Keratinocyte (primary cell): ENCODE measurements around the gene FRAS1. TPM values are rescaled to one million over a fixed set of nuclear protein-coding genes. Genes with fewer than 3 reads are reported as not detected.

ENCODE experiments used
- DNase-seq: peaks from one replicate; pipeline ENCODE4 v3.0.0-alpha.2; 2011; ENCODE audit warnings: low read depth, missing footprints, low spot score
- FAIRE-seq: peaks from 2 replicates; lab custom pipeline; 2011; peaks lifted over from hg19 to GRCh38; lab: Jason Lieb, UNC
- H2AFZ ChIP-seq: 2 replicates; pipeline ENCODE4 v1.6.0; 2012; ENCODE audit warnings: low read length, control low read depth, inconsistent platforms; ENCODE audit not compliant: control insufficient read depth
- H3K27ac ChIP-seq: 2 replicates; pipeline ENCODE4 v1.5.1; 2011; ENCODE audit warnings: low read length; ENCODE audit not compliant: control insufficient read depth, insufficient read depth
- H3K27me3 ChIP-seq: 3 replicates; pipeline ENCODE4 v1.6.0; 2011; ENCODE audit warnings: low read length; ENCODE audit not compliant: control insufficient read depth, insufficient read depth; ENCODE audit errors: extremely low read depth
- H3K36me3 ChIP-seq, 2 experiments: 2 replicates in 1 of 2; 3 replicates in 1 of 2; pipeline ENCODE4 v1.5.1; 2011; ENCODE audit warnings: low read length in 2 of 2, mild to moderate bottlenecking in 1 of 2; ENCODE audit not compliant: control insufficient read depth in 2 of 2, insufficient read depth in 2 of 2; ENCODE audit errors: extremely low read depth in 1 of 2
- H3K4me1 ChIP-seq: 3 replicates; pipeline ENCODE4 v1.5.1; 2011; ENCODE audit warnings: low read length; ENCODE audit not compliant: control insufficient read depth, insufficient read depth; ENCODE audit errors: extremely low read depth
- H3K4me2 ChIP-seq: 3 replicates; pipeline ENCODE4 v1.6.0; 2011; ENCODE audit warnings: low read depth, low read length; ENCODE audit not compliant: control insufficient read depth, insufficient read depth; ENCODE audit errors: extremely low read depth
- H3K4me3 ChIP-seq, 3 experiments: fragments of 200-600 bp in 1 of 3; sonication (generic) in 1 of 3; 2 replicates in 2 of 3; 3 replicates in 1 of 3; pipeline ENCODE4 v1.5.1; 2011 to 2016; ENCODE audit warnings: low read length in 3 of 3, mild to moderate bottlenecking in 3 of 3, control low read depth in 2 of 3, inconsistent platforms in 1 of 3, low read depth in 1 of 3, mixed read lengths in 1 of 3, mixed run types in 1 of 3, moderate library complexity in 1 of 3; ENCODE audit not compliant: control insufficient read depth in 2 of 3, insufficient read depth in 2 of 3; ENCODE audit errors: extremely low read depth in 1 of 3
- H3K79me2 ChIP-seq: 2 replicates; pipeline ENCODE4 v1.6.0; 2012; ENCODE audit warnings: low read length; ENCODE audit not compliant: control insufficient read depth, insufficient read depth
- H3K9ac ChIP-seq: 3 replicates; pipeline ENCODE4 v1.6.0; 2011; ENCODE audit warnings: low read length; ENCODE audit not compliant: control insufficient read depth, insufficient read depth; ENCODE audit errors: extremely low read depth
- H3K9me1 ChIP-seq: 3 replicates; pipeline ENCODE4 v1.6.0; 2011; ENCODE audit warnings: low read length; ENCODE audit not compliant: control insufficient read depth, insufficient read depth; ENCODE audit errors: extremely low read depth
- H3K9me3 ChIP-seq: 2 replicates; pipeline ENCODE4 v1.5.1; 2012; ENCODE audit warnings: low read depth, low read length; ENCODE audit not compliant: control insufficient read depth
- H4K20me1 ChIP-seq: 3 replicates; pipeline ENCODE4 v1.6.0; 2011; ENCODE audit warnings: low read length; ENCODE audit not compliant: control insufficient read depth, insufficient read depth; ENCODE audit errors: extremely low read depth
- CTCF ChIP-seq, 3 experiments: IDR thresholded peaks in 1 of 3; conservative IDR thresholded peaks in 1 of 3; optimal IDR thresholded peaks in 1 of 3; 2 replicates in 2 of 3; 3 replicates in 1 of 3; pipeline versions ENCODE3 to v1.5.1; 2011; ENCODE audit warnings: low read length in 3 of 3, mild to moderate bottlenecking in 3 of 3, moderate library complexity in 2 of 3, control low read depth in 1 of 3, inconsistent platforms in 1 of 3; ENCODE audit not compliant: insufficient read depth in 2 of 3; ENCODE audit errors: extremely low read depth in 1 of 3
- EZH2 ChIP-seq: IDR thresholded peaks from one replicate; pipeline ENCODE4 v1.6.1; 2012; ENCODE audit warnings: inconsistent platforms, mild to moderate bottlenecking, low read length, moderate library complexity
- dilution Hi-C: fragments of 300-500 bp; cut with MboI; formaldehyde crosslinking; loops from one replicate; pipeline ENCODE4 v1.7.0; 2020; ENCODE audit warnings: low sequenced_read_pairs; ENCODE audit not compliant: extremely low pct_ligation_motif_present
- polyA plus RNA-seq, 5 experiments: library from polyadenylated mRNA; depleted of rRNA in 3 of 5; stranded (reverse) in 3 of 5; stranded (forward) in 1 of 5; unstranded in 1 of 5; fragments of >200 nt; gene quantifications; 1 replicate in 1 of 5; 2 replicates in 3 of 5; 3 replicates in 1 of 5; pipeline versions ENCODE4 v1.2.1 to v1.2.3, GENCODE V29; 2011 to 2012; ENCODE audit warnings: missing spikeins in 2 of 5, low read depth in 1 of 5, low replicate concordance in 1 of 5

FRAS1 gene
- polyA plus RNA-seq, 1 donor (not counting 4 experiments of a cell fraction or from before 2014, with no cell fraction given), result 3.5 TPM

GRCh38 chr4:78095081-78095480 is 38.0 kb downstream of the FRAS1 start:
- H3K4me1 ChIP-seq, result no peaks in the 10 kb centered on the region
- H3K9ac ChIP-seq, result no peak overlapping the region
- H3K27me3 ChIP-seq, result no peaks in the 10 kb centered on the region
- no peak overlapping the region for H3K4me2 ChIP-seq
- H4K20me1 ChIP-seq, result no peaks in the 10 kb centered on the region
- no peak for FAIRE-seq
- dilution Hi-C loops, result no loop called here
- TF ChIP-seq EZH2 (no peak), CTCF (optimal IDR thresholded peaks at IDR 0.05 in 1 of 3, IDR thresholded peaks at IDR 0.05 in 1 of 3, conservative IDR thresholded peaks at IDR 0.05 in 1 of 3; ENCODE audit: extremely low read depth in 1 of 3, insufficient read depth in 2 of 3, low read length in 3 of 3) (no peak)
- no peak for DNase-seq
- no peaks in the 10 kb centered on the region for H3K9me1 ChIP-seq
- H3K9me3 ChIP-seq, result no peaks in the 10 kb centered on the region
- no peak overlapping the region for H2AFZ ChIP-seq
- no peaks in the 10 kb centered on the region for H3K79me2 ChIP-seq
- no peak overlapping the region for H3K27ac ChIP-seq
- no peak overlapping the region for H3K4me3 ChIP-seq
- no peaks in the 10 kb centered on the region for H3K36me3 ChIP-seq

- H3K9me3 ChIP-seq, result no peaks in the 10 kb centered on the region
- H3K4me3 ChIP-seq, result no peak overlapping the region
- H3K27me3 ChIP-seq, result no peaks in the 10 kb centered on the region
- FAIRE-seq (no peak), DNase-seq (no peak)
- dilution Hi-C loops, result no loop called here
- H3K27ac ChIP-seq, result no peak overlapping the region
- no peaks in the 10 kb centered on the region for H3K79me2 ChIP-seq
- no peaks in the 10 kb centered on the region for H3K4me1 ChIP-seq
- H3K9ac ChIP-seq, result no peak overlapping the region
- H3K9me1 ChIP-seq, result no peaks in the 10 kb centered on the region
- H3K4me2 ChIP-seq, result no peak overlapping the region
- no peak overlapping the region for H2AFZ ChIP-seq
- H4K20me1 ChIP-seq, result no peaks in the 10 kb centered on the region
- no peaks in the 10 kb centered on the region for H3K36me3 ChIP-seq
- TF ChIP-seq EZH2 (no peak), CTCF (optimal IDR thresholded peaks at IDR 0.05 in 1 of 3, IDR thresholded peaks at IDR 0.05 in 1 of 3, conservative IDR thresholded peaks at IDR 0.05 in 1 of 3; ENCODE audit: extremely low read depth in 1 of 3, insufficient read depth in 2 of 3, low read length in 3 of 3) (no peak)
These were observed 41.9 kb downstream of the FRAS1 start for GRCh38 chr4:78099058-78099457.
